GM19023 (cell line): Measurements from ENCODE around the gene PTER.

Experiments
- ATAC-seq: cut with Tn5 transposase; IDR thresholded peaks from one replicate; pipeline ENCODE4 v1.9.1; 2021; ENCODE audit warnings: mild to moderate bottlenecking, moderate library complexity; ENCODE audit not compliant: unreplicated experiment

The PTER gene

GRCh38 chr10:16529853-16530252 is 93.0 kb downstream of the PTER start:
- ATAC-seq: no peak

GRCh38 chr10:16536155-16536554 is 99.3 kb downstream of the PTER start:
- ATAC-seq: no peak

- ATAC-seq: no peak
Measured at GRCh38 chr10:16544099-16544498, 107.3 kb downstream of the PTER start.

GRCh38 chr10:16544591-16544990 is 107.8 kb downstream of the PTER start:
- no peak for ATAC-seq

- ATAC-seq: no peak
Measured at GRCh38 chr10:16545116-16545736, 108.4 kb downstream of the PTER start.

- ATAC-seq: no peak
Measured at GRCh38 chr10:16547973-16548372, 111.2 kb downstream of the PTER start.

- ATAC-seq: no peak
Measured at GRCh38 chr10:16559236-16559773, 122.5 kb downstream of the PTER start.

GRCh38 chr10:16562891-16563290 is 126.1 kb downstream of the PTER start:
- ATAC-seq: no peak
